SK-N-SH treated with all-trans-retinoic acid at 6 μM for 48 hours (cell line): ENCODE data around the gene THSD7A.

Experiments used
- ATAC-seq: fragments of 200-7000 bp; cut with Tn5 transposase; 3 replicates; pipeline ENCODE4 v1.9.1; 2020; ENCODE audit warnings: mild to moderate bottlenecking, moderate library complexity
- ARNTL ChIP-seq: fragments of 450-650 bp; formaldehyde crosslinking; IDR thresholded peaks from 2 replicates; pipeline ENCODE4 v1.5.0; 2020; ENCODE audit warnings: low read depth, mild to moderate bottlenecking, moderate library complexity, borderline replicate concordance
- BACH2 ChIP-seq: fragments of 250-450 bp; sonication (Bioruptor Pico); IDR thresholded peaks from 2 replicates; pipeline ENCODE4 v1.9.0; 2021; ENCODE audit warnings: mild to moderate bottlenecking, borderline replicate concordance
- GLIS3 ChIP-seq: fragments of 250-450 bp; sonication (Bioruptor Pico); IDR thresholded peaks from 2 replicates; pipeline ENCODE4 v1.5.0; 2020; ENCODE audit warnings: mild to moderate bottlenecking, moderate library complexity
- ISL1 ChIP-seq: fragments of 250-450 bp; sonication (Bioruptor Pico); IDR thresholded peaks from 2 replicates; pipeline ENCODE4 v2.1.2; 2022; ENCODE audit warnings: mild to moderate bottlenecking, moderate library complexity
- RARB ChIP-seq: fragments of 250-450 bp; sonication (Bioruptor Pico); IDR thresholded peaks from 2 replicates; pipeline ENCODE4 v1.8.0; 2021; ENCODE audit warnings: mild to moderate bottlenecking, moderate library complexity
- TCF4 ChIP-seq: fragments of 250-450 bp; sonication (Bioruptor Pico); IDR thresholded peaks from 2 replicates; pipeline ENCODE4 v1.8.0; 2021; ENCODE audit warnings: mild to moderate bottlenecking, moderate library complexity, borderline replicate concordance
- TOX ChIP-seq: fragments of 250-450 bp; sonication (Bioruptor Pico); IDR thresholded peaks from 2 replicates; pipeline ENCODE4 v1.8.0; 2021; ENCODE audit warnings: mild to moderate bottlenecking, moderate library complexity, borderline replicate concordance
- ZC3H10 ChIP-seq: fragments of 250-450 bp; sonication (Bioruptor Pico); IDR thresholded peaks from 2 replicates; pipeline ENCODE4 v1.5.1; 2021; ENCODE audit warnings: mild to moderate bottlenecking, moderate library complexity
- ZFP30 ChIP-seq: fragments of 450-650 bp; formaldehyde crosslinking; IDR thresholded peaks from 2 replicates; pipeline ENCODE4 v1.5.0; 2022; ENCODE audit warnings: mild to moderate bottlenecking, moderate library complexity
- ZNF565 ChIP-seq: fragments of 450-650 bp; formaldehyde crosslinking; conservative IDR thresholded peaks from 2 replicates; pipeline ENCODE4 v1.5.0; 2020; ENCODE audit warnings: low read depth, mild to moderate bottlenecking, moderate library complexity
- ZNF8 ChIP-seq: fragments of 450-650 bp; formaldehyde crosslinking; IDR thresholded peaks from 2 replicates; pipeline ENCODE4 v1.5.0; 2020; ENCODE audit warnings: mild to moderate bottlenecking, moderate library complexity
- TF ChIP-seq, protein P1 (sequence below): fragments of 250-450 bp; sonication (Bioruptor Pico); IDR thresholded peaks from 2 replicates; pipeline ENCODE4 v1.8.0; 2020; ENCODE audit warnings: mild to moderate bottlenecking, moderate library complexity, borderline replicate concordance
- TF ChIP-seq, protein P2 (sequence below): fragments of 250-450 bp; sonication (Bioruptor Pico); IDR thresholded peaks from 2 replicates; pipeline ENCODE4 v1.5.1; 2020; ENCODE audit warnings: low read depth, mild to moderate bottlenecking, moderate library complexity
- TF ChIP-seq, protein P3 (sequence below): fragments of 250-450 bp; sonication (Bioruptor Pico); IDR thresholded peaks from 2 replicates; pipeline ENCODE4 v1.5.1; 2021; ENCODE audit warnings: mild to moderate bottlenecking, moderate library complexity

Gene THSD7A

DNA sequence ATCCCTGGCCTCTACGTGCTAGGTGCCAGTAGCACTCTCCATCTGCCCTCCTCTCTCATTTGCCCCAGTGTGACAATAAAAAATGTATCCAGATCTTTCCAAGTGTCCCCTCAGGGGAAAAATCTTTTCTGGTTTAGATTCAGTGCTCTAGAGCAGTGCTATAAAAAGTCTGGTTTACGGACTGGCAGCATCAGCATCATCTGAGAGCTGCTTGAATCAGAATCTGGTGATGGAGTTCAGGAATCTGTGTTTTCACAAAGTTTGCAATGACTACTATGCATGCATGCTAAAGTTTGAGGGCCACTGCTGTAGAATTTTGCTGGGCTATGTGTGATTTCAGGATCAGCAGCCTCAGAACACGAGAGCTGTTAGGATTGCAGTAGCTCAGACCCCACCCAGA lies 501.8 kb downstream of the THSD7A start:
- TF ChIP-seq ZNF8 (CRISPR knock-in tag), result no peak
- ATAC-seq, result no peak

DNA sequence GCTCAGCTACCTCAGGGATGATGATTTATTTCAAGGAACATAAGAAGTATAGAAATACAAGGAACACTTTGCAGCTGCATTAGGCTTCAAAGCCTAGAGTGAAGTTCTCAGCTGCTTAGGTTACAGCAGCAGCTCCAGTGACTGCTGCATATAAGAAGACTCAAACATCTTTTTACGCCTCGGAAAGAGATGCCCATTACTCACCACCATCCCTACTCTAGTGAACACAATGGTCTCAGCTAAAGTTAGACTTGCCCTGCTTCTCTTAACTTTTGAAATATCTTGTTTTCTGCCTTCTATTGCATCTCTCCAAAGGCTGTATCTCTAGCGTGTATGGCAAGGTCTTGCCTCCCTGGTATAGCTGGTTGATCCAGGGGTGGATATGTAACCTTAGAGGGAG lies 502.4 kb downstream of the THSD7A start:
- ATAC-seq, result no peak
- no peak for TF ChIP-seq ZFP30 (CRISPR knock-in tag)
- TF ChIP-seq, protein P1, sequence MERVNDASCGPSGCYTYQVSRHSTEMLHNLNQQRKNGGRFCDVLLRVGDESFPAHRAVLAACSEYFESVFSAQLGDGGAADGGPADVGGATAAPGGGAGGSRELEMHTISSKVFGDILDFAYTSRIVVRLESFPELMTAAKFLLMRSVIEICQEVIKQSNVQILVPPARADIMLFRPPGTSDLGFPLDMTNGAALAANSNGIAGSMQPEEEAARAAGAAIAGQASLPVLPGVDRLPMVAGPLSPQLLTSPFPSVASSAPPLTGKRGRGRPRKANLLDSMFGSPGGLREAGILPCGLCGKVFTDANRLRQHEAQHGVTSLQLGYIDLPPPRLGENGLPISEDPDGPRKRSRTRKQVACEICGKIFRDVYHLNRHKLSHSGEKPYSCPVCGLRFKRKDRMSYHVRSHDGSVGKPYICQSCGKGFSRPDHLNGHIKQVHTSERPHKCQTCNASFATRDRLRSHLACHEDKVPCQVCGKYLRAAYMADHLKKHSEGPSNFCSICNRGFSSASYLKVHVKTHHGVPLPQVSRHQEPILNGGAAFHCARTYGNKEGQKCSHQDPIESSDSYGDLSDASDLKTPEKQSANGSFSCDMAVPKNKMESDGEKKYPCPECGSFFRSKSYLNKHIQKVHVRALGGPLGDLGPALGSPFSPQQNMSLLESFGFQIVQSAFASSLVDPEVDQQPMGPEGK (CRISPR knock-in tag), result no peak

DNA sequence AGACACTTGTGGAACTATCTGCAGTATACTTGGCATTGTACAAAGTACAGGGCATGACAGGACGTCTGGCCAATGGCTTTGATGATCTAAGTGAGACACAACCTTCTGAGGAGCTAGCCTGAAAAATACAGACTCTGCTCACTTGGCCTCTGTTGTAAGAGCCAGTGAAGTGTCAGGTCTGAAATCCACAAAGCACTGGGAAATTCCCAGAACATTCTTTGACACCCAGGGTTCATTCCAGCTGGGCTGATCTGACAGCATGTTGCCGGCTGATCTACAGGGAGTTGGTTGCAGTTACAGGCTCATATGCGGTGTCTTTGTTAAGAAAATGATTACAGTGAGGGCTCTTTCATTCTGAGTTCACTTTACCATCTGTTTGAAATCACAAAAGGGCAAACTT lies 503.7 kb downstream of the THSD7A start:
- no peak for TF ChIP-seq TOX (CRISPR knock-in tag)
- no peak for TF ChIP-seq TCF4 (CRISPR knock-in tag)
- TF ChIP-seq ZC3H10, result no peak
- no peak for TF ChIP-seq BACH2 (CRISPR knock-in tag)
- TF ChIP-seq, protein P2, sequence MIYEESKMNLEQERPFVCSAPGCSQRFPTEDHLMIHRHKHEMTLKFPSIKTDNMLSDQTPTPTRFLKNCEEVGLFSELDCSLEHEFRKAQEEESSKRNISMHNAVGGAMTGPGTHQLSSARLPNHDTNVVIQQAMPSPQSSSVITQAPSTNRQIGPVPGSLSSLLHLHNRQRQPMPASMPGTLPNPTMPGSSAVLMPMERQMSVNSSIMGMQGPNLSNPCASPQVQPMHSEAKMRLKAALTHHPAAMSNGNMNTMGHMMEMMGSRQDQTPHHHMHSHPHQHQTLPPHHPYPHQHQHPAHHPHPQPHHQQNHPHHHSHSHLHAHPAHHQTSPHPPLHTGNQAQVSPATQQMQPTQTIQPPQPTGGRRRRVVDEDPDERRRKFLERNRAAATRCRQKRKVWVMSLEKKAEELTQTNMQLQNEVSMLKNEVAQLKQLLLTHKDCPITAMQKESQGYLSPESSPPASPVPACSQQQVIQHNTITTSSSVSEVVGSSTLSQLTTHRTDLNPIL (CRISPR knock-in tag), result no peak
- TF ChIP-seq ZNF565 (CRISPR knock-in tag), result no peak
- TF ChIP-seq, protein P3, sequence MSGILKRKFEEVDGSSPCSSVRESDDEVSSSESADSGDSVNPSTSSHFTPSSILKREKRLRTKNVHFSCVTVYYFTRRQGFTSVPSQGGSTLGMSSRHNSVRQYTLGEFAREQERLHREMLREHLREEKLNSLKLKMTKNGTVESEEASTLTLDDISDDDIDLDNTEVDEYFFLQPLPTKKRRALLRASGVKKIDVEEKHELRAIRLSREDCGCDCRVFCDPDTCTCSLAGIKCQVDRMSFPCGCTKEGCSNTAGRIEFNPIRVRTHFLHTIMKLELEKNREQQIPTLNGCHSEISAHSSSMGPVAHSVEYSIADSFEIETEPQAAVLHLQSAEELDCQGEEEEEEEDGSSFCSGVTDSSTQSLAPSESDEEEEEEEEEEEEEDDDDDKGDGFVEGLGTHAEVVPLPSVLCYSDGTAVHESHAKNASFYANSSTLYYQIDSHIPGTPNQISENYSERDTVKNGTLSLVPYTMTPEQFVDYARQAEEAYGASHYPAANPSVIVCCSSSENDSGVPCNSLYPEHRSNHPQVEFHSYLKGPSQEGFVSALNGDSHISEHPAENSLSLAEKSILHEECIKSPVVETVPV (CRISPR knock-in tag), result no peak
- TF ChIP-seq RARB, result no peak
- ATAC-seq, result no peak

DNA sequence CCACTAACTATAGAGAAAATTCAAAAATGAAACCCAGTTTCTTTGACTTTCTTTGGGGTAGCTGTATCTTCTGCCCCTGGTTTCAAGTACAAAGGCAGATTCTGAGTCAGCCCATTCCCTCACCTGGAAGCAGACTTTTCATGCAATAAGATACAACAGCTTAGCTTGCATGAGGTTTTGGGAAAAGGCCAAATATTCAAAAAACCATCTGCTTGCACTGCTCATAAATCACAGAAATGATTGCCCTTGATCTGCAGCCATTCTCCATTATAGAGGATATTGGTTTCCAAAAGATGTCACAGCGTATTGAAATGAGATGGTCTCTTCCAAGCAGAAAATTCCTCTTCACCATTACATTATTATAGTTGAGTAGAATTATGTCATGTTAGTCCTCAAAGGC lies 504.4 kb downstream of the THSD7A start:
- no peak for ATAC-seq
- TF ChIP-seq ZNF565 (CRISPR knock-in tag), result no peak
- TF ChIP-seq ARNTL (CRISPR knock-in tag), result no peak
- TF ChIP-seq ISL1 (CRISPR knock-in tag), result no peak
- no peak for TF ChIP-seq GLIS3 (CRISPR knock-in tag)
- no peak for TF ChIP-seq TCF4 (CRISPR knock-in tag)
